GM23338 (cell line): ENCODE data around the gene SLC25A4. TPM values are rescaled to one million over a fixed set of nuclear protein-coding genes. Genes with fewer than 3 reads are reported as not detected.

Experiments used
- ATAC-seq: fragments of 200-7000 bp; cut with Tn5 transposase; 3 replicates; pipeline ENCODE4 v1.9.1; 2020
- DNase-seq: peaks from one replicate; pipeline ENCODE4 v3.0.0-alpha.2; 2015; ENCODE audit warnings: low spot score
- H2AFZ ChIP-seq: fragments of 200-600 bp; sonication (generic); 2 replicates; pipeline ENCODE4 v1.8.0; 2016; ENCODE audit warnings: antibody characterized with exemption, mild to moderate bottlenecking, moderate library complexity
- H3F3A ChIP-seq: fragments of 200-600 bp; sonication (generic); replicated peaks from 2 replicates; pipeline ENCODE4 v1.8.0; 2017; ENCODE audit warnings: antibody characterized with exemption, mixed run types, low read depth
- H3K27ac ChIP-seq: fragments of 200-600 bp; sonication (generic); 2 replicates; pipeline ENCODE4 v1.6.1; 2016; ENCODE audit warnings: low read depth
- H3K27me3 ChIP-seq: fragments of 200-600 bp; sonication (generic); 2 replicates; pipeline ENCODE4 v1.8.0; 2016; ENCODE audit warnings: mild to moderate bottlenecking, mixed run types, moderate library complexity; ENCODE audit not compliant: insufficient read depth
- H3K36me3 ChIP-seq: fragments of 200-600 bp; sonication (generic); 2 replicates; pipeline ENCODE4 v1.8.0; 2016; ENCODE audit warnings: mild to moderate bottlenecking; ENCODE audit not compliant: insufficient read depth
- H3K4me1 ChIP-seq: fragments of 200-600 bp; sonication (generic); 2 replicates; pipeline ENCODE4 v1.8.0; 2016; ENCODE audit warnings: mild to moderate bottlenecking, moderate library complexity; ENCODE audit not compliant: insufficient read depth
- H3K4me2 ChIP-seq: fragments of 200-600 bp; sonication (generic); 2 replicates; pipeline ENCODE4 v1.7.1; 2017; ENCODE audit warnings: mixed run types
- H3K4me3 ChIP-seq: fragments of 200-600 bp; sonication (generic); 2 replicates; pipeline ENCODE4 v1.6.1; 2016; ENCODE audit warnings: mixed run types
- H3K79me2 ChIP-seq: fragments of 200-600 bp; sonication (generic); replicated peaks from 2 replicates; pipeline ENCODE4 v1.8.0; 2017; ENCODE audit warnings: mild to moderate bottlenecking; ENCODE audit not compliant: insufficient read depth
- H3K9me2 ChIP-seq: fragments of 200-600 bp; sonication (generic); 2 replicates; pipeline ENCODE4 v1.8.0; 2017; ENCODE audit not compliant: insufficient read depth
- H4K20me1 ChIP-seq: fragments of 200-600 bp; sonication (generic); replicated peaks from 2 replicates; pipeline ENCODE4 v1.8.0; 2017; ENCODE audit warnings: mild to moderate bottlenecking; ENCODE audit not compliant: insufficient read depth
- H3K27ac Mint-ChIP-seq: 2 replicates; pipeline ENCODE4 v1.8.0; 2020; ENCODE audit warnings: inconsistent platforms, mild to moderate bottlenecking, moderate library complexity, mixed read lengths
- H3K27me3 Mint-ChIP-seq: 3 replicates; pipeline ENCODE4 v1.8.0; 2022; ENCODE audit warnings: low read depth, mild to moderate bottlenecking, moderate library complexity, mixed read lengths, inconsistent platforms; ENCODE audit not compliant: insufficient read depth, poor library complexity
- H3K36me3 Mint-ChIP-seq: 3 replicates; pipeline ENCODE4 v1.8.0; 2021; ENCODE audit warnings: low read depth, mild to moderate bottlenecking, inconsistent platforms, moderate library complexity, mixed read lengths
- H3K4me1 Mint-ChIP-seq: 3 replicates; pipeline ENCODE4 v1.8.0; 2020; ENCODE audit warnings: mild to moderate bottlenecking, inconsistent platforms, mixed read lengths
- H3K4me3 Mint-ChIP-seq: 3 replicates; pipeline ENCODE4 v1.8.0; 2021; ENCODE audit warnings: moderate library complexity, mild to moderate bottlenecking, inconsistent platforms, mixed read lengths
- H3K9me3 Mint-ChIP-seq: 3 replicates; pipeline ENCODE4 v1.8.0; 2020; ENCODE audit warnings: moderate library complexity, mild to moderate bottlenecking, inconsistent platforms, mixed read lengths
- CTCF ChIP-seq, 2 experiments: fragments of 200-600 bp in 1 of 2; sonication (generic) in 1 of 2; conservative IDR thresholded peaks; 2 replicates each; pipeline versions ENCODE4 v1.5.1 to v1.6.1; 2016 to 2017; ENCODE audit warnings: antibody characterized with exemption in 2 of 2, low read depth in 2 of 2, mild to moderate bottlenecking in 2 of 2, moderate library complexity in 1 of 2
- ETS1 ChIP-seq: IDR thresholded peaks from 2 replicates; pipeline ENCODE4 v1.6.1; 2016; ENCODE audit warnings: antibody characterized with exemption
- EZH2 ChIP-seq: fragments of 200-600 bp; sonication (generic); IDR thresholded peaks from one replicate; pipeline ENCODE4 v1.8.0; 2017; ENCODE audit warnings: antibody characterized with exemption, mild to moderate bottlenecking, low read depth; ENCODE audit not compliant: unreplicated experiment
- JUNB ChIP-seq: IDR thresholded peaks from one replicate; pipeline ENCODE4 v1.6.1; 2016; ENCODE audit warnings: antibody characterized with exemption; ENCODE audit not compliant: unreplicated experiment
- NANOG ChIP-seq: IDR thresholded peaks from 2 replicates; pipeline ENCODE4 v1.6.1; 2016; ENCODE audit warnings: antibody characterized with exemption, borderline replicate concordance
- POLR2AphosphoS5 ChIP-seq: IDR thresholded peaks from 2 replicates; pipeline ENCODE4 v1.6.1; 2016; ENCODE audit warnings: antibody characterized with exemption, low read depth
- REST ChIP-seq: IDR thresholded peaks from one replicate; pipeline ENCODE4 v1.6.1; 2018; ENCODE audit warnings: antibody characterized with exemption; ENCODE audit not compliant: unreplicated experiment
- STAT1 ChIP-seq: IDR thresholded peaks from one replicate; pipeline ENCODE4 v1.6.1; 2016; ENCODE audit warnings: antibody characterized with exemption; ENCODE audit not compliant: unreplicated experiment
- ZNF331 ChIP-seq: fragments of 250-450 bp; sonication (Bioruptor Pico); IDR thresholded peaks from 2 replicates; pipeline ENCODE4 v1.5.0; 2020; ENCODE audit warnings: low read depth, mild to moderate bottlenecking, moderate library complexity
- polyA plus RNA-seq: library from polyadenylated mRNA; unstranded; fragments of >200 nt; fragmentation: Nextera tagmentation; extraction: Ambion mirVana; gene quantifications from 2 replicates; pipeline ENCODE4 v1.2.1, GENCODE V29; 2016
- total RNA-seq: library from RNA; depleted of rRNA; stranded (reverse); fragments of >200 nt; shearing (Covaris generic); gene quantifications from 2 replicates; pipeline ENCODE4 v1.2.3, GENCODE V29; 2014

The SLC25A4 gene
- total and polyA plus RNA-seq, 2 experiments from 2014 or later = 43.6 to 66.5 TPM

- TF ChIP-seq JUNB (no peak), ZNF331 (CRISPR knock-in tag) (no peak), ETS1 (no peak), STAT1 (no peak), NANOG (no peak), EZH2 (no peak), CTCF (conservative IDR thresholded peaks at IDR 0.05; ENCODE audit: low read depth in 2 of 2) (no peak)
Measured at GRCh38 chr4:185122681-185123345, 20.3 kb upstream of the SLC25A4 start (continued).

- no peaks in the 10 kb centered on the region for H4K20me1 ChIP-seq
- H3F3A ChIP-seq = peaks cover 6% of the 10 kb centered on the region; the same call in 1 of the 2 replicates
- H3K4me2 ChIP-seq = no peak overlapping the region
- peaks cover 24% of the 10 kb centered on the region for H3K27me3 Mint-ChIP-seq
- H3K9me3 Mint-ChIP-seq = peaks cover 15% of the 10 kb centered on the region
- no peak overlapping the region for H2AFZ ChIP-seq
- no peak overlapping the region for H3K27ac ChIP-seq
- no peak overlapping the region for H3K27ac Mint-ChIP-seq
- no peaks in the 10 kb centered on the region; the same call in 1 of the 2 replicates for H3K36me3 ChIP-seq
- H3K27me3 ChIP-seq = peaks cover 26% of the 10 kb centered on the region
- DNase-seq = no peak
- no peaks in the 10 kb centered on the region for H3K79me2 ChIP-seq
- peaks cover 4% of the 10 kb centered on the region; the same call in 2 of the 3 replicates for H3K36me3 Mint-ChIP-seq
- no peaks in the 10 kb centered on the region for H3K9me2 ChIP-seq
- H3K4me1 Mint-ChIP-seq = peaks cover 16% of the 10 kb centered on the region
- H3K4me3 Mint-ChIP-seq = no peak overlapping the region
- ATAC-seq = no peak
- TF ChIP-seq EZH2 = no peak
- H3K4me3 ChIP-seq = no peak overlapping the region
- peaks cover 14% of the 10 kb centered on the region for H3K4me1 ChIP-seq
Measured at GRCh38 chr4:185124006-185124405, 19.1 kb upstream of the SLC25A4 start.

- peaks cover 38% of the 10 kb centered on the region for H3K27me3 Mint-ChIP-seq
- H3K4me1 Mint-ChIP-seq = peaks cover 9% of the 10 kb centered on the region
- Histone ChIP-seq H4K20me1 (no peaks in the 10 kb centered on the region), H3K27me3 (peaks cover 41% of the 10 kb centered on the region), H3K36me3 (no peaks in the 10 kb centered on the region; the same call in 1 of the 2 replicates), H2AFZ (peak overlapping the region; percentile 97), H3K27ac (no peak overlapping the region), H3K79me2 (no peaks in the 10 kb centered on the region), H3K9me2 (no peaks in the 10 kb centered on the region), H3K4me1 (no peaks in the 10 kb centered on the region), H3K4me3 (peak overlapping the region; percentile 70), H3F3A (peaks cover 8% of the 10 kb centered on the region; the same call in 1 of the 2 replicates), H3K4me2 (peak overlapping the region; percentile 87)
- H3K9me3 Mint-ChIP-seq = peaks cover 15% of the 10 kb centered on the region
- H3K27ac Mint-ChIP-seq = no peak overlapping the region
- TF ChIP-seq EZH2 (peak; percentile 28), REST (no peak), POLR2AphosphoS5 (peak; percentile 30; the same call in 1 of the 2 replicates)
- peaks cover 8% of the 10 kb centered on the region for H3K36me3 Mint-ChIP-seq
- DNase-seq (peak; percentile 58), ATAC-seq (peak; percentile 65)
- H3K4me3 Mint-ChIP-seq = peak overlapping the region; percentile 74
Measured at GRCh38 chr4:185127021-185127925, 15.8 kb upstream of the SLC25A4 start.
